PFSK-1 (cell line): ENCODE data around the gene DDX47.

ENCODE experiments used
- FOXP2 ChIP-seq: optimal IDR thresholded peaks from 2 replicates; pipeline ENCODE3; 2011; ENCODE audit warnings: borderline replicate concordance, control low read depth, inconsistent platforms; ENCODE audit not compliant: insufficient read depth; ENCODE audit errors: extremely low read length, extremely low read depth
- POLR2AphosphoS5 ChIP-seq: IDR thresholded peaks from 2 replicates; pipeline ENCODE4 v1.6.1; 2012; ENCODE audit warnings: low read depth, mild to moderate bottlenecking, control low read depth, low read length, moderate library complexity
- REST ChIP-seq, 2 experiments: IDR thresholded peaks; 2 replicates each; pipeline versions ENCODE4 v1.6.1 to v1.8.0; 2011 to 2012; ENCODE audit warnings: low read depth in 2 of 2, low read length in 2 of 2, control low read depth in 1 of 2, inconsistent platforms in 1 of 2, mild to moderate bottlenecking in 1 of 2, moderate library complexity in 1 of 2; ENCODE audit not compliant: insufficient read depth in 1 of 2
- SIN3A ChIP-seq: IDR thresholded peaks from 2 replicates; pipeline ENCODE4 v1.6.1; 2012; ENCODE audit warnings: mild to moderate bottlenecking, low read length, moderate library complexity, borderline replicate concordance; ENCODE audit not compliant: insufficient read depth
- TAF1 ChIP-seq: IDR thresholded peaks from 2 replicates; pipeline ENCODE4 v1.6.1; 2012; ENCODE audit warnings: low read length, control low read depth, borderline replicate concordance; ENCODE audit not compliant: insufficient read depth

DNA sequence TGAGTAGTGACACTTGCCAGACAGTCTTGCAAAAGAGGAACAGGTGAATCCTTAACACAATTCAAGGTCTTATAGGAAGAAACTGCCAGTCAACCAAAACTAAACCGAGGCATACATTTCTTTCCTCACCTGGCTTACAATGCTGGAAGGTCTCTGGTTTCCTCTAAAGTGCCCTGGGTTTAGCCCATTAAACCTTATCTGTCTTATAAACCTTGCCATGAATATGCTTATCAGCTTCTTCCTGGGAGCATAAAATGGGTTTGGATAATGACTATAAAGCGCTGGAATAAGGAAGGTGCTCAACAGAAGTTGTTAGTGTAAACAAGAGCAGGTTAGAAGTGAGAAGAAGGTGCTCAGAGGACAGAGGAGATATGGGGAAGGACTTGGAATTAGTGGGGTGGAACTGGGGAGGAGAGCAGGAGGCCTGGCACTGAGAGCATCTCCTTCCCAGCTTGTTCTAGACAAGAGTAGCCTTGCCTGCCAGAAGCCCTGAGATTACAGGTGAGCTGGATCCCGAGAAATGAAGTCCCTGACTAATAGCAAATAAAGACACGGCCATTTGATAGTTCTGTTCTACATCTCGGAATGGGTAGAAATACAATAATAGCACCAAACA, 64.1 kb downstream of the DDX47 start:
- TF ChIP-seq REST (IDR thresholded peaks at IDR 0.05; ENCODE audit: insufficient read depth in 1 of 2, low read depth in 2 of 2, low read length in 2 of 2) (no peak), POLR2AphosphoS5 (no peak), TAF1 (no peak), SIN3A (no peak), FOXP2 (no peak)
